GM23338 (cell line): ENCODE results near the gene COL4A6. TPM values are rescaled to one million over a fixed set of nuclear protein-coding genes. Genes with fewer than 3 reads are reported as not detected.

Experiments used
- ATAC-seq: fragments of 200-7000 bp; cut with Tn5 transposase; 3 replicates; pipeline ENCODE4 v1.9.1; 2020
- DNase-seq: peaks from one replicate; pipeline ENCODE4 v3.0.0-alpha.2; 2015; ENCODE audit warnings: low spot score
- H2AFZ ChIP-seq: fragments of 200-600 bp; sonication (generic); 2 replicates; pipeline ENCODE4 v1.8.0; 2016; ENCODE audit warnings: antibody characterized with exemption, mild to moderate bottlenecking, moderate library complexity
- H3F3A ChIP-seq: fragments of 200-600 bp; sonication (generic); replicated peaks from 2 replicates; pipeline ENCODE4 v1.8.0; 2017; ENCODE audit warnings: antibody characterized with exemption, mixed run types, low read depth
- H3K27ac ChIP-seq: fragments of 200-600 bp; sonication (generic); 2 replicates; pipeline ENCODE4 v1.6.1; 2016; ENCODE audit warnings: low read depth
- H3K27me3 ChIP-seq: fragments of 200-600 bp; sonication (generic); 2 replicates; pipeline ENCODE4 v1.8.0; 2016; ENCODE audit warnings: mild to moderate bottlenecking, mixed run types, moderate library complexity; ENCODE audit not compliant: insufficient read depth
- H3K36me3 ChIP-seq: fragments of 200-600 bp; sonication (generic); 2 replicates; pipeline ENCODE4 v1.8.0; 2016; ENCODE audit warnings: mild to moderate bottlenecking; ENCODE audit not compliant: insufficient read depth
- H3K4me1 ChIP-seq: fragments of 200-600 bp; sonication (generic); 2 replicates; pipeline ENCODE4 v1.8.0; 2016; ENCODE audit warnings: mild to moderate bottlenecking, moderate library complexity; ENCODE audit not compliant: insufficient read depth
- H3K4me2 ChIP-seq: fragments of 200-600 bp; sonication (generic); 2 replicates; pipeline ENCODE4 v1.7.1; 2017; ENCODE audit warnings: mixed run types
- H3K4me3 ChIP-seq: fragments of 200-600 bp; sonication (generic); 2 replicates; pipeline ENCODE4 v1.6.1; 2016; ENCODE audit warnings: mixed run types
- H3K79me2 ChIP-seq: fragments of 200-600 bp; sonication (generic); replicated peaks from 2 replicates; pipeline ENCODE4 v1.8.0; 2017; ENCODE audit warnings: mild to moderate bottlenecking; ENCODE audit not compliant: insufficient read depth
- H3K9me2 ChIP-seq: fragments of 200-600 bp; sonication (generic); 2 replicates; pipeline ENCODE4 v1.8.0; 2017; ENCODE audit not compliant: insufficient read depth
- H4K20me1 ChIP-seq: fragments of 200-600 bp; sonication (generic); replicated peaks from 2 replicates; pipeline ENCODE4 v1.8.0; 2017; ENCODE audit warnings: mild to moderate bottlenecking; ENCODE audit not compliant: insufficient read depth
- H3K27ac Mint-ChIP-seq: 2 replicates; pipeline ENCODE4 v1.8.0; 2020; ENCODE audit warnings: inconsistent platforms, mild to moderate bottlenecking, moderate library complexity, mixed read lengths
- H3K27me3 Mint-ChIP-seq: 3 replicates; pipeline ENCODE4 v1.8.0; 2022; ENCODE audit warnings: low read depth, mild to moderate bottlenecking, moderate library complexity, mixed read lengths, inconsistent platforms; ENCODE audit not compliant: insufficient read depth, poor library complexity
- H3K36me3 Mint-ChIP-seq: 3 replicates; pipeline ENCODE4 v1.8.0; 2021; ENCODE audit warnings: low read depth, mild to moderate bottlenecking, inconsistent platforms, moderate library complexity, mixed read lengths
- H3K4me1 Mint-ChIP-seq: 3 replicates; pipeline ENCODE4 v1.8.0; 2020; ENCODE audit warnings: mild to moderate bottlenecking, inconsistent platforms, mixed read lengths
- H3K4me3 Mint-ChIP-seq: 3 replicates; pipeline ENCODE4 v1.8.0; 2021; ENCODE audit warnings: moderate library complexity, mild to moderate bottlenecking, inconsistent platforms, mixed read lengths
- H3K9me3 Mint-ChIP-seq: 3 replicates; pipeline ENCODE4 v1.8.0; 2020; ENCODE audit warnings: moderate library complexity, mild to moderate bottlenecking, inconsistent platforms, mixed read lengths
- CTCF ChIP-seq, 2 experiments: fragments of 200-600 bp in 1 of 2; sonication (generic) in 1 of 2; conservative IDR thresholded peaks; 2 replicates each; pipeline versions ENCODE4 v1.5.1 to v1.6.1; 2016 to 2017; ENCODE audit warnings: antibody characterized with exemption in 2 of 2, low read depth in 2 of 2, mild to moderate bottlenecking in 2 of 2, moderate library complexity in 1 of 2
- EZH2 ChIP-seq: fragments of 200-600 bp; sonication (generic); IDR thresholded peaks from one replicate; pipeline ENCODE4 v1.8.0; 2017; ENCODE audit warnings: antibody characterized with exemption, mild to moderate bottlenecking, low read depth; ENCODE audit not compliant: unreplicated experiment
- EZH2phosphoT487 ChIP-seq: fragments of 200-600 bp; sonication (generic); IDR thresholded peaks from one replicate; pipeline ENCODE4 v1.8.1; 2018; ENCODE audit warnings: antibody characterized with exemption; ENCODE audit not compliant: unreplicated experiment
- JUNB ChIP-seq: IDR thresholded peaks from one replicate; pipeline ENCODE4 v1.6.1; 2016; ENCODE audit warnings: antibody characterized with exemption; ENCODE audit not compliant: unreplicated experiment
- NANOG ChIP-seq: IDR thresholded peaks from 2 replicates; pipeline ENCODE4 v1.6.1; 2016; ENCODE audit warnings: antibody characterized with exemption, borderline replicate concordance
- REST ChIP-seq: IDR thresholded peaks from one replicate; pipeline ENCODE4 v1.6.1; 2018; ENCODE audit warnings: antibody characterized with exemption; ENCODE audit not compliant: unreplicated experiment
- ZNF462 ChIP-seq: fragments of 250-450 bp; sonication (Bioruptor Pico); IDR thresholded peaks from 2 replicates; pipeline ENCODE4 v1.5.0; 2020; ENCODE audit warnings: mild to moderate bottlenecking, moderate library complexity
- polyA plus RNA-seq: library from polyadenylated mRNA; unstranded; fragments of >200 nt; fragmentation: Nextera tagmentation; extraction: Ambion mirVana; gene quantifications from 2 replicates; pipeline ENCODE4 v1.2.1, GENCODE V29; 2016
- total RNA-seq: library from RNA; depleted of rRNA; stranded (reverse); fragments of >200 nt; shearing (Covaris generic); gene quantifications from 2 replicates; pipeline ENCODE4 v1.2.3, GENCODE V29; 2014

The COL4A6 gene
- total and polyA plus RNA-seq, 2 experiments from 2014 or later, result 4.1 to 15.2 TPM

GRCh38 chrX:108254636-108255035 is 183.6 kb downstream of the COL4A6 start (continued):
- no peak for TF ChIP-seq REST

- peaks cover 3% of the 10 kb centered on the region; the same call in 2 of the 3 replicates for H3K36me3 Mint-ChIP-seq
- H3F3A ChIP-seq, result no peaks in the 10 kb centered on the region
- H3K9me2 ChIP-seq, result no peaks in the 10 kb centered on the region
- no peak overlapping the region for H3K4me2 ChIP-seq
- ATAC-seq (no peak), DNase-seq (no peak)
- no peaks in the 10 kb centered on the region for H4K20me1 ChIP-seq
- H3K27me3 ChIP-seq, result no peaks in the 10 kb centered on the region
- no peak overlapping the region for H3K27ac Mint-ChIP-seq
- peaks cover 8% of the 10 kb centered on the region; the same call in 2 of the 3 replicates for H3K4me1 Mint-ChIP-seq
- no peak overlapping the region for H3K4me3 Mint-ChIP-seq
- H3K27ac ChIP-seq, result no peak overlapping the region
- no peak overlapping the region for H2AFZ ChIP-seq
- H3K36me3 ChIP-seq, result no peaks in the 10 kb centered on the region
- H3K79me2 ChIP-seq, result no peaks in the 10 kb centered on the region
- H3K4me1 ChIP-seq, result no peaks in the 10 kb centered on the region
- no peaks in the 10 kb centered on the region for H3K27me3 Mint-ChIP-seq
- 0 out of 3 replicates have a peak, but pooled peaks cover 2% of the 10 kb centered on the region for H3K9me3 Mint-ChIP-seq
- no peak overlapping the region for H3K4me3 ChIP-seq
- TF ChIP-seq NANOG (no peak), EZH2 (no peak), EZH2phosphoT487 (no peak), ZNF462 (CRISPR knock-in tag) (no peak), CTCF (conservative IDR thresholded peaks at IDR 0.05; ENCODE audit: low read depth in 2 of 2) (no peak), JUNB (no peak), REST (no peak)
Observed at GRCh38 chrX:108250654-108251579, 187.3 kb downstream of the COL4A6 start.
